ENCODE results near the gene SLC34A2.

Gene SLC34A2

DNA sequence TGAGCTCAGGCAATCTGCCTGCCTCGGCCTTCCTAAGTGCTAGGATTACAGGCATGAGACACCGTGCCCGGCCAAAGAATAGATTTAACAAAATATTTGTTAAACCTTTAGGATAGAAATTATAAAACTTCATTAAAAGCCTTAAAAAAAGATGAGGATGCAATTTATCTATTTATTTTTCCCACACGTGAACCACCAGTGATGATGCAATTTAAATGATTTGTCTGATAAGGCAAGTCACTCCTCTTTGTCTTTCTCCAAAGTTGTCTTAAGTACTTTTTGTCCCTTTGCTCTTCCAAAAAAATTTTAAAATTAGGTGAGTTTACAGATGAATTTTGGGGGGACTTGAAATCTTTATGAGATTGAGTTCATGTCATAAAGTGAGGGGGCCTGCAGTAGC lies 58.2 kb downstream of the SLC34A2 start:
- Histone ChIP-seq H3K9me3 (ENCODE audit: insufficient read depth, low read depth, low read length) (no peaks in the 10 kb centered on the region), H3K27me3 (ENCODE audit: insufficient read depth, low read length, poor library complexity, severe bottlenecking) (no peaks in the 10 kb centered on the region), H2AFZ (ENCODE audit: low read length) (no peak overlapping the region), H3K36me3 (ENCODE audit: insufficient read depth, low read length) (no peaks in the 10 kb centered on the region), H3K79me2 (ENCODE audit: insufficient read depth, low read length) (no peaks in the 10 kb centered on the region), H4K20me1 (ENCODE audit: insufficient read depth, low read length, poor library complexity, severe bottlenecking) (no peaks in the 10 kb centered on the region), H3K9ac (ENCODE audit: low read depth, low read length, poor library complexity, severe bottlenecking) (no peak overlapping the region), H3K4me2 (ENCODE audit: low read depth, low read length, poor library complexity, severe bottlenecking) (no peak overlapping the region), H3K4me3 (ENCODE audit: low read length, poor library complexity, severe bottlenecking) (no peak overlapping the region), H3K9me2 (replicated peaks; ENCODE audit: low read depth, low read length) (no peaks in the 10 kb centered on the region), H3K4me1 (ENCODE audit: insufficient read depth, low read length, poor library complexity, severe bottlenecking) (no peaks in the 10 kb centered on the region), H3F3A (ENCODE audit: low read depth) (no peaks in the 10 kb centered on the region)
- TF ChIP-seq, protein P1, sequence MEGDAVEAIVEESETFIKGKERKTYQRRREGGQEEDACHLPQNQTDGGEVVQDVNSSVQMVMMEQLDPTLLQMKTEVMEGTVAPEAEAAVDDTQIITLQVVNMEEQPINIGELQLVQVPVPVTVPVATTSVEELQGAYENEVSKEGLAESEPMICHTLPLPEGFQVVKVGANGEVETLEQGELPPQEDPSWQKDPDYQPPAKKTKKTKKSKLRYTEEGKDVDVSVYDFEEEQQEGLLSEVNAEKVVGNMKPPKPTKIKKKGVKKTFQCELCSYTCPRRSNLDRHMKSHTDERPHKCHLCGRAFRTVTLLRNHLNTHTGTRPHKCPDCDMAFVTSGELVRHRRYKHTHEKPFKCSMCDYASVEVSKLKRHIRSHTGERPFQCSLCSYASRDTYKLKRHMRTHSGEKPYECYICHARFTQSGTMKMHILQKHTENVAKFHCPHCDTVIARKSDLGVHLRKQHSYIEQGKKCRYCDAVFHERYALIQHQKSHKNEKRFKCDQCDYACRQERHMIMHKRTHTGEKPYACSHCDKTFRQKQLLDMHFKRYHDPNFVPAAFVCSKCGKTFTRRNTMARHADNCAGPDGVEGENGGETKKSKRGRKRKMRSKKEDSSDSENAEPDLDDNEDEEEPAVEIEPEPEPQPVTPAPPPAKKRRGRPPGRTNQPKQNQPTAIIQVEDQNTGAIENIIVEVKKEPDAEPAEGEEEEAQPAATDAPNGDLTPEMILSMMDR (conservative IDR thresholded peaks at IDR 0.05; ENCODE audit: low read length), result no peak
- TF ChIP-seq EZH2phosphoT487 (IDR thresholded peaks at IDR 0.05; ENCODE audit: borderline replicate concordance), result no peak

DNA sequence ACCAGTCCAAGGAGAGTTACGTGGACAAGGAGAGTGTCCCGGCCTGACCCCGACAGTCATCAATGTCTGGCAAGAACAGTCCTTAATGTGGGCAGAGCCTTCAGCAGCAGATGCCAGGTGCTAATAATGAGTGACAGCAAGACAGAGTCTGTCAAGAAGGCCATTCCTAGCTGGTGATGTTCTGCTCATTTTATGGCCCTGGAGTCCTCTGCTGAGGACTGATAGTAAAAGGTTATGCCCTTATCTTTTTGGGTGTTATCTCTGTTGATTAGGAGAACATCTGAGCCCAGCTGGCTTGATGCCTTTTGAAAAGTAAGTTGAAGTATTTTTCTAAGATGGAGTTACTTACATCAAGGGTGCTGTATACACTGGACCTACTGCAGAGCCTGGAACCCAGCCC lies 67.3 kb downstream of the SLC34A2 start:
- H3K4me1 ChIP-seq (ENCODE audit: insufficient read depth, low read length, poor library complexity, severe bottlenecking), result no peaks in the 10 kb centered on the region
- no peaks in the 10 kb centered on the region for H3K9me2 ChIP-seq (replicated peaks; ENCODE audit: low read depth, low read length)
- H3K79me2 ChIP-seq (ENCODE audit: insufficient read depth, low read length), result no peaks in the 10 kb centered on the region
- H3K27me3 ChIP-seq (ENCODE audit: insufficient read depth, low read length, poor library complexity, severe bottlenecking), result no peaks in the 10 kb centered on the region
- H3F3A ChIP-seq (ENCODE audit: low read depth), result no peaks in the 10 kb centered on the region
- no peak overlapping the region for H3K4me3 ChIP-seq (ENCODE audit: low read length, poor library complexity, severe bottlenecking)
- no peaks in the 10 kb centered on the region for H3K36me3 ChIP-seq (ENCODE audit: insufficient read depth, low read length)
- TF ChIP-seq EZH2phosphoT487 (IDR thresholded peaks at IDR 0.05; ENCODE audit: borderline replicate concordance), result no peak
- TF ChIP-seq, protein P1 (conservative IDR thresholded peaks at IDR 0.05; ENCODE audit: low read length), result no peak
- H2AFZ ChIP-seq (ENCODE audit: low read length), result no peak overlapping the region
- no peaks in the 10 kb centered on the region for H4K20me1 ChIP-seq (ENCODE audit: insufficient read depth, low read length, poor library complexity, severe bottlenecking)
- H3K9ac ChIP-seq (ENCODE audit: low read depth, low read length, poor library complexity, severe bottlenecking), result no peak overlapping the region
- H3K4me2 ChIP-seq (ENCODE audit: low read depth, low read length, poor library complexity, severe bottlenecking), result no peak overlapping the region
- H3K9me3 ChIP-seq (ENCODE audit: insufficient read depth, low read depth, low read length), result no peaks in the 10 kb centered on the region; the same call in 1 of the 2 replicates

DNA sequence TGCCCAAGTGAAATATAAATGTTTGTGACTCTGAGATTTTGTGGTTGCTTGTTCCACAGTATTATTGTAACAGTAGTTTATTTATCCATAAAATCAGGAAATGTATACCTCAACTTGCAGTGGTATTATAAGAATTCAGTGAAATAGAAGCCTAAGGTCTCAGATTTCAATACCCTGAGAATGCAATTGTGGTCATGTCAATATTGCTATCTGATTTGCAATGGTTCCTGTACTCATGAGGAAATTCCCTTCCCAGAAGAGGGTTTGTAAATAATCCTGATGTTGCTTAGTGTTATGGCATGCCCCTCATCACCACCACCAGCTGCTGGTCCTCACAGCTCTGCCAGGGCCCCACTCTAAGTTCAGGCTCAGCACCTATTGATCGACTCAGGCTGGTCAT lies 67.8 kb downstream of the SLC34A2 start:
- H3K4me3 ChIP-seq (ENCODE audit: low read length, poor library complexity, severe bottlenecking), result no peak overlapping the region
- no peak overlapping the region for H3K4me2 ChIP-seq (ENCODE audit: low read depth, low read length, poor library complexity, severe bottlenecking)
- H3K79me2 ChIP-seq (ENCODE audit: insufficient read depth, low read length), result no peaks in the 10 kb centered on the region
- H3K36me3 ChIP-seq (ENCODE audit: insufficient read depth, low read length), result no peaks in the 10 kb centered on the region
- H3K27me3 ChIP-seq (ENCODE audit: insufficient read depth, low read length, poor library complexity, severe bottlenecking), result no peaks in the 10 kb centered on the region
- H3F3A ChIP-seq (ENCODE audit: low read depth), result no peaks in the 10 kb centered on the region
- TF ChIP-seq, protein P1 (conservative IDR thresholded peaks at IDR 0.05; ENCODE audit: low read length), result no peak
- TF ChIP-seq EZH2phosphoT487 (IDR thresholded peaks at IDR 0.05; ENCODE audit: borderline replicate concordance), result no peak
- H3K9me3 ChIP-seq (ENCODE audit: insufficient read depth, low read depth, low read length), result no peaks in the 10 kb centered on the region; the same call in 1 of the 2 replicates
- no peak overlapping the region for H3K9ac ChIP-seq (ENCODE audit: low read depth, low read length, poor library complexity, severe bottlenecking)
- H2AFZ ChIP-seq (ENCODE audit: low read length), result no peak overlapping the region
- no peaks in the 10 kb centered on the region for H3K9me2 ChIP-seq (replicated peaks; ENCODE audit: low read depth, low read length)
- no peaks in the 10 kb centered on the region for H3K4me1 ChIP-seq (ENCODE audit: insufficient read depth, low read length, poor library complexity, severe bottlenecking)
- H4K20me1 ChIP-seq (ENCODE audit: insufficient read depth, low read length, poor library complexity, severe bottlenecking), result no peaks in the 10 kb centered on the region

Measured in Loucy (cell line).